IPS DF 4.7 (cell line): Measurements from ENCODE around the gene ACOX1.

Experiments
- DNase-seq: peaks from one replicate; pipeline ENCODE4 v3.0.0-alpha.2; 2013; ENCODE audit warnings: low spot score; ENCODE audit errors: extremely low read depth

ACOX1 gene

GRCh38 chr17:75909051-75909811 is 69.7 kb downstream of the ACOX1 start:
- DNase-seq, result no peak

GRCh38 chr17:75908201-75908600 is 70.8 kb downstream of the ACOX1 start:
- no peak for DNase-seq

- DNase-seq, result no peak
Measured at GRCh38 chr17:75906143-75906884, 72.7 kb downstream of the ACOX1 start.

- DNase-seq, result no peak
Measured at GRCh38 chr17:75904749-75905521, 74.0 kb downstream of the ACOX1 start, which contains the start of gene MRPL38. Gene MRPL38 (minus strand): TSS chr17:75904884. CDS start chr17:75904875, 9 bp downstream.

GRCh38 chr17:75902406-75902805 is 76.6 kb downstream of the ACOX1 start:
- DNase-seq, result no peak

- no peak for DNase-seq
Measured at GRCh38 chr17:75901727-75902126, 77.2 kb downstream of the ACOX1 start.

- no peak for DNase-seq
Measured at GRCh38 chr17:75900691-75901533, 78.1 kb downstream of the ACOX1 start.

- DNase-seq, result no peak
Measured at GRCh38 chr17:75899767-75900468, 79.0 kb downstream of the ACOX1 start.

- no peak for DNase-seq
Measured at GRCh38 chr17:75899353-75899752, 79.6 kb downstream of the ACOX1 start.

GRCh38 chr17:75898791-75899190 is 80.2 kb downstream of the ACOX1 start:
- DNase-seq, result no peak

- no peak for DNase-seq
Measured at GRCh38 chr17:75898065-75898464, 80.9 kb downstream of the ACOX1 start.

GRCh38 chr17:75897160-75898019 is 81.6 kb downstream of the ACOX1 start:
- DNase-seq, result no peak

- no peak for DNase-seq
Measured at GRCh38 chr17:75896415-75897159, 82.4 kb downstream of the ACOX1 start, which contains the start of gene TRIM65. Gene TRIM65 (minus strand): TSS chr17:75896951. CDS start chr17:75896937, 14 bp downstream.

GRCh38 chr17:75895370-75896155 is 83.4 kb downstream of the ACOX1 start:
- no peak for DNase-seq

- DNase-seq, result no peak
Measured at GRCh38 chr17:75894049-75894733, 84.8 kb downstream of the ACOX1 start.

GRCh38 chr17:75893305-75894048 is 85.5 kb downstream of the ACOX1 start:
- DNase-seq, result no peak
